OCI-LY3 (cell line): ENCODE results near the gene CENPU.

ENCODE experiments used
- H2AFZ ChIP-seq: fragments of 200-600, 300-600 bp; shearing (Covaris generic); 2 replicates; pipeline ENCODE4 v1.6.0; 2014; ENCODE audit warnings: antibody characterized with exemption, low read depth, low read length
- H3K27ac ChIP-seq: fragments of 200-600, 300-600 bp; sonication (generic); 2 replicates; pipeline ENCODE4 v1.5.1; 2014; ENCODE audit warnings: mild to moderate bottlenecking, low read length, moderate library complexity, mixed read lengths
- H3K27me3 ChIP-seq: fragments of 200-600, 300-600 bp; sonication (generic); 2 replicates; pipeline ENCODE4 v1.6.1; 2014; ENCODE audit warnings: low read depth, low read length, mixed read lengths
- H3K36me3 ChIP-seq: fragments of 200-600, 300-600 bp; sonication (generic); replicated peaks from 2 replicates; pipeline ENCODE3; 2014; ENCODE audit warnings: low read depth, low read length, mixed read lengths
- H3K4me1 ChIP-seq: fragments of 300-600, 200-600 bp; sonication (generic); 2 replicates; pipeline ENCODE4 v1.6.1; 2014; ENCODE audit warnings: low read length, mixed read lengths
- H3K4me2 ChIP-seq: fragments of 200-600, 300-600 bp; sonication (generic); 2 replicates; pipeline ENCODE4 v1.6.1; 2014; ENCODE audit warnings: low read length, mixed read lengths
- H3K4me3 ChIP-seq: fragments of 300-600, 200-600 bp; sonication (generic); 2 replicates; pipeline ENCODE4 v1.5.1; 2014; ENCODE audit warnings: antibody characterized with exemption, mild to moderate bottlenecking, low read length, moderate library complexity
- H3K79me2 ChIP-seq: fragments of 300-600, 200-600 bp; shearing (Covaris generic); 2 replicates; pipeline ENCODE4 v1.6.1; 2014; ENCODE audit warnings: mild to moderate bottlenecking, low read length, mixed read lengths
- H3K9ac ChIP-seq: fragments of 300-600, 200-600 bp; shearing (Covaris generic); 2 replicates; pipeline ENCODE4 v1.6.0; 2014; ENCODE audit warnings: mild to moderate bottlenecking, low read length, moderate library complexity
- H3K9me3 ChIP-seq: fragments of 200-600, 300-600 bp; shearing (Covaris generic); 2 replicates; pipeline ENCODE4 v1.6.1; 2014; ENCODE audit warnings: low read length, mixed read lengths; ENCODE audit not compliant: insufficient read depth
- H4K20me1 ChIP-seq: fragments of 200-600, 300-600 bp; sonication (generic); 2 replicates; pipeline ENCODE4 v1.6.1; 2016; ENCODE audit warnings: low read length, mixed read lengths; ENCODE audit not compliant: insufficient read depth
- CTCF ChIP-seq: fragments of 200-600, 300-600 bp; sonication (generic); IDR thresholded peaks from 2 replicates; pipeline ENCODE4 v1.5.1; 2014; ENCODE audit warnings: antibody characterized with exemption, low read length, low read depth
- EZH2phosphoT487 ChIP-seq: fragments of 200-600 bp; shearing (Covaris generic); IDR thresholded peaks from 2 replicates; pipeline ENCODE4 v1.6.1; 2018; ENCODE audit warnings: antibody characterized with exemption, mixed run types, low read depth

The CENPU gene

GRCh38 chr4:184722798-184723197 lies 11.1 kb downstream of the CENPU start:
- Histone ChIP-seq H3K4me3 (no peak overlapping the region), H4K20me1 (no peaks in the 10 kb centered on the region), H3K27me3 (no peaks in the 10 kb centered on the region), H3K27ac (no peak overlapping the region), H3K4me2 (no peak overlapping the region), H3K4me1 (no peaks in the 10 kb centered on the region), H3K9ac (no peak overlapping the region), H2AFZ (no peak overlapping the region), H3K79me2 (0 out of 2 replicates have a peak, but pooled peaks cover 3% of the 10 kb centered on the region), H3K9me3 (no peaks in the 10 kb centered on the region), H3K36me3 (no peaks in the 10 kb centered on the region)
- TF ChIP-seq CTCF (no peak), EZH2phosphoT487 (no peak)

- no peak overlapping the region for H3K4me3 ChIP-seq
- H3K36me3 ChIP-seq: no peaks in the 10 kb centered on the region
- no peaks in the 10 kb centered on the region for H3K4me1 ChIP-seq
- H2AFZ ChIP-seq: no peak overlapping the region
- H3K4me2 ChIP-seq: no peak overlapping the region
- H3K79me2 ChIP-seq: 0 out of 2 replicates have a peak, but pooled peaks cover 3% of the 10 kb centered on the region
- no peaks in the 10 kb centered on the region for H3K27me3 ChIP-seq
- H3K27ac ChIP-seq: no peak overlapping the region
- no peaks in the 10 kb centered on the region for H3K9me3 ChIP-seq
- H4K20me1 ChIP-seq: no peaks in the 10 kb centered on the region
- TF ChIP-seq EZH2phosphoT487 (no peak), CTCF (no peak)
- H3K9ac ChIP-seq: no peak overlapping the region
Observed at GRCh38 chr4:184721254-184721653, 12.6 kb downstream of the CENPU start.

- no peaks in the 10 kb centered on the region for H3K36me3 ChIP-seq
- no peaks in the 10 kb centered on the region for H3K27me3 ChIP-seq
- H3K4me1 ChIP-seq: no peaks in the 10 kb centered on the region
- no peak overlapping the region for H3K4me2 ChIP-seq
- no peak overlapping the region for H3K4me3 ChIP-seq
- H4K20me1 ChIP-seq: no peaks in the 10 kb centered on the region
- no peak overlapping the region for H3K9ac ChIP-seq
- no peaks in the 10 kb centered on the region for H3K9me3 ChIP-seq
- no peak overlapping the region for H2AFZ ChIP-seq
- H3K27ac ChIP-seq: no peak overlapping the region
- TF ChIP-seq CTCF: no peak
- no peak for TF ChIP-seq EZH2phosphoT487
- H3K79me2 ChIP-seq: 0 out of 2 replicates have a peak, but pooled peaks cover 3% of the 10 kb centered on the region
Observed at GRCh38 chr4:184719407-184719806, 14.5 kb downstream of the CENPU start.

- Histone ChIP-seq H3K4me3 (no peak overlapping the region), H2AFZ (no peak overlapping the region), H3K4me2 (no peak overlapping the region), H3K36me3 (no peaks in the 10 kb centered on the region), H3K79me2 (0 out of 2 replicates have a peak, but pooled peaks cover 3% of the 10 kb centered on the region), H3K9me3 (no peaks in the 10 kb centered on the region), H3K27ac (no peak overlapping the region), H3K4me1 (no peaks in the 10 kb centered on the region), H3K27me3 (no peaks in the 10 kb centered on the region), H3K9ac (no peak overlapping the region), H4K20me1 (no peaks in the 10 kb centered on the region)
- TF ChIP-seq CTCF (no peak), EZH2phosphoT487 (no peak)
Observed at GRCh38 chr4:184715526-184715925, 18.4 kb downstream of the CENPU start.
